SU-DHL-6 (cell line): ENCODE results near the gene CD109.
A peak's percentile ranks its signal among the peaks of the same experiment; 100 is the strongest.

ENCODE experiments used
- H2AFZ ChIP-seq: fragments of 200-600 bp; sonication (generic); 2 replicates; pipeline ENCODE4 v1.6.1; 2014; ENCODE audit warnings: low read depth, mild to moderate bottlenecking, moderate library complexity, mixed read lengths, antibody characterized with exemption, low read length; ENCODE audit not compliant: severe bottlenecking
- H3F3A ChIP-seq: fragments of 200-600 bp; shearing (Covaris generic); 2 replicates; pipeline ENCODE4 v1.6.0; 2016; ENCODE audit warnings: antibody characterized with exemption, mild to moderate bottlenecking; ENCODE audit not compliant: insufficient read depth
- H3K27ac ChIP-seq: fragments of 200-600 bp; sonication (generic); 2 replicates; pipeline ENCODE4 v1.5.1; 2016; ENCODE audit warnings: low read depth, mild to moderate bottlenecking, low read length, moderate library complexity, mixed read lengths
- H3K27me3 ChIP-seq: fragments of 200-600 bp; sonication (generic), shearing (Covaris generic); 2 replicates; pipeline ENCODE4 v1.6.0; 2014; ENCODE audit warnings: mild to moderate bottlenecking, low read length
- H3K36me3 ChIP-seq: fragments of 200-600 bp; sonication (generic); 2 replicates; pipeline ENCODE4 v1.6.1; 2014; ENCODE audit warnings: mild to moderate bottlenecking, low read length, mixed read lengths
- H3K4me2 ChIP-seq: fragments of 300-600, 200-600 bp; shearing (Covaris generic), sonication (generic); 2 replicates; pipeline ENCODE4 v1.6.0; 2014; ENCODE audit warnings: low read length, low read depth, mild to moderate bottlenecking; ENCODE audit not compliant: poor library complexity, severe bottlenecking
- H3K4me3 ChIP-seq: fragments of 200-600 bp; sonication (generic); 2 replicates; pipeline ENCODE4 v1.5.1; 2014; ENCODE audit warnings: antibody characterized with exemption, low read length, mild to moderate bottlenecking, mixed read lengths; ENCODE audit not compliant: insufficient read depth, poor library complexity, severe bottlenecking
- H3K79me2 ChIP-seq: fragments of 200-600 bp; sonication (generic); 2 replicates; pipeline ENCODE4 v1.6.1; 2014; ENCODE audit warnings: mild to moderate bottlenecking, low read length, moderate library complexity; ENCODE audit not compliant: insufficient read depth
- H3K9ac ChIP-seq: fragments of 200-600 bp; sonication (generic); 2 replicates; pipeline ENCODE4 v1.7.0; 2014; ENCODE audit warnings: mild to moderate bottlenecking, low read length
- H3K9me2 ChIP-seq: fragments of 200-600 bp; sonication (generic); replicated peaks from 2 replicates; pipeline ENCODE4 v1.6.1; 2014; ENCODE audit warnings: low read length; ENCODE audit not compliant: insufficient read depth
- H3K9me3 ChIP-seq: fragments of 200-600 bp; sonication (generic); 2 replicates; pipeline ENCODE4 v1.6.1; 2014; ENCODE audit warnings: low read length, mixed read lengths; ENCODE audit not compliant: insufficient read depth
- H4K20me1 ChIP-seq: fragments of 200-600 bp; sonication (generic); 2 replicates; pipeline ENCODE4 v1.6.1; 2014; ENCODE audit warnings: low read depth, mild to moderate bottlenecking, antibody characterized with exemption, low read length, moderate library complexity, mixed read lengths
- EZH2phosphoT487 ChIP-seq: fragments of 200-600 bp; sonication (generic), shearing (Covaris generic); conservative IDR thresholded peaks from 2 replicates; pipeline ENCODE4 v1.6.1; 2018; ENCODE audit warnings: mild to moderate bottlenecking, antibody characterized with exemption, low read length, moderate library complexity, mixed read lengths
- TF ChIP-seq, protein P1 (sequence below): fragments of 200-600 bp; sonication (generic); IDR thresholded peaks from one replicate; pipeline ENCODE4 v1.5.1; 2017; ENCODE audit warnings: antibody characterized with exemption, mild to moderate bottlenecking, low read length, moderate library complexity; ENCODE audit not compliant: insufficient read depth, poor library complexity, severe bottlenecking

CD109 gene

DNA sequence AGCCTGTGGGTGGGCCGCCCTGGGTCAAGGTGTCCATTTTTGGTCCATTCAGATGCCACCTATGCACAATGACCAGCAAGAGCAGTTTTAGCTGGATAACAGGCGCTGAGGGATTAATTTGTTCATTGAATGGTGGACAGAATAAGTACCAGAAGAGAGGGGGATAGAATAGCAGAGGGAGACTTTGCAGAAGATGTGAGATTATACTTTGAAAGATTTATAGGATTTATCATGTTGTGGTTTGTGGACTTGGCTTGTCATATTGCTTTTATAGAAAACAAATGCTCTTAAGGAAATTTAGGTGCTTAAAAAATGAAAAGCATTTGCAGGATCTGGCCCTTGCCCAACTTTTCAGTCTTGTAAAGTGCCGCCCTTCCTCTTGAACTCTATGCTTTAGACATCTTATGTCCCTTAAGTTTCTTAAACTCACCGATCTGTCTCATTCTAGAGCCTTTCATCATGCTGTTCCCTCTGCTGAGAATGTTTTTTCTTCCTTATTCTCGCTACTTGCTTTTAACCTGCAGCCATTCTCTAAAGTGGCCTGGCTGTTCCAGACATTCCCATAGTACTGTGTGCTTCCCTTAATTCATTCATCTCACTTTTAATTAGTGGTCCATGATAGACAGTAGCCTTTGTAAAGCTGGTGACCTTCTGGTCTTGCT is 42.5 kb downstream of the CD109 start:
- Histone ChIP-seq H3K36me3 (no peaks in the 10 kb centered on the region), H3K9me3 (no peaks in the 10 kb centered on the region), H3K27me3 (no peaks in the 10 kb centered on the region), H3K4me3 (no peak overlapping the region), H3K9me2 (no peaks in the 10 kb centered on the region), H3F3A (no peaks in the 10 kb centered on the region), H2AFZ (no peak overlapping the region), H3K9ac (no peak overlapping the region), H3K27ac (no peak overlapping the region), H3K79me2 (no peaks in the 10 kb centered on the region), H4K20me1 (no peaks in the 10 kb centered on the region), H3K4me2 (no peak overlapping the region)
- TF ChIP-seq, protein P1, sequence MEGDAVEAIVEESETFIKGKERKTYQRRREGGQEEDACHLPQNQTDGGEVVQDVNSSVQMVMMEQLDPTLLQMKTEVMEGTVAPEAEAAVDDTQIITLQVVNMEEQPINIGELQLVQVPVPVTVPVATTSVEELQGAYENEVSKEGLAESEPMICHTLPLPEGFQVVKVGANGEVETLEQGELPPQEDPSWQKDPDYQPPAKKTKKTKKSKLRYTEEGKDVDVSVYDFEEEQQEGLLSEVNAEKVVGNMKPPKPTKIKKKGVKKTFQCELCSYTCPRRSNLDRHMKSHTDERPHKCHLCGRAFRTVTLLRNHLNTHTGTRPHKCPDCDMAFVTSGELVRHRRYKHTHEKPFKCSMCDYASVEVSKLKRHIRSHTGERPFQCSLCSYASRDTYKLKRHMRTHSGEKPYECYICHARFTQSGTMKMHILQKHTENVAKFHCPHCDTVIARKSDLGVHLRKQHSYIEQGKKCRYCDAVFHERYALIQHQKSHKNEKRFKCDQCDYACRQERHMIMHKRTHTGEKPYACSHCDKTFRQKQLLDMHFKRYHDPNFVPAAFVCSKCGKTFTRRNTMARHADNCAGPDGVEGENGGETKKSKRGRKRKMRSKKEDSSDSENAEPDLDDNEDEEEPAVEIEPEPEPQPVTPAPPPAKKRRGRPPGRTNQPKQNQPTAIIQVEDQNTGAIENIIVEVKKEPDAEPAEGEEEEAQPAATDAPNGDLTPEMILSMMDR = no peak
- no peak for TF ChIP-seq EZH2phosphoT487

DNA sequence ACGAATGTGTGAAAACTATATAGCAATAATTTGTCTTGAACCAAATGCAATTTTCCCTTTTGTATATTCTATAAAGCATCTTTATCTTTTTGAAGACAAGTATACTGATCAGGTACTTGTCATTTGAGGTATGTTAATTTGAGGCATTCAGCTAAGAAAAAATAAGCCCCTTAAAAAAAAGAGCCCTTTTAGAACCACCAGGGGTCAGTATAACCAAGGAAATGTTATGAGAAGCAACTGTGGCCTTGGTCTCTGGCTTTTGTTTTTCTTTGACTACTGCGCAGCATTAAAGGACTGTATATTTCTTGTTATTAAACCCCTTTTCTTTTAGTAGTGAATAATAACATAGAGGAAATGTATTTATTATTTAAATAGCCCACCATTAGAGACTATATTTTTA is 43.1 kb downstream of the CD109 start:
- no peak overlapping the region for H3K4me3 ChIP-seq
- H4K20me1 ChIP-seq = no peaks in the 10 kb centered on the region
- H3K9me3 ChIP-seq = no peaks in the 10 kb centered on the region
- H3K4me2 ChIP-seq = no peak overlapping the region
- no peaks in the 10 kb centered on the region for H3K79me2 ChIP-seq
- no peaks in the 10 kb centered on the region for H3K9me2 ChIP-seq
- no peak overlapping the region for H3K9ac ChIP-seq
- H3K27ac ChIP-seq = no peak overlapping the region
- TF ChIP-seq, protein P1 = peak; percentile 66
- no peak for TF ChIP-seq EZH2phosphoT487
- H2AFZ ChIP-seq = no peak overlapping the region
- no peaks in the 10 kb centered on the region for H3K27me3 ChIP-seq
- H3K36me3 ChIP-seq = no peaks in the 10 kb centered on the region
- H3F3A ChIP-seq = no peaks in the 10 kb centered on the region

DNA sequence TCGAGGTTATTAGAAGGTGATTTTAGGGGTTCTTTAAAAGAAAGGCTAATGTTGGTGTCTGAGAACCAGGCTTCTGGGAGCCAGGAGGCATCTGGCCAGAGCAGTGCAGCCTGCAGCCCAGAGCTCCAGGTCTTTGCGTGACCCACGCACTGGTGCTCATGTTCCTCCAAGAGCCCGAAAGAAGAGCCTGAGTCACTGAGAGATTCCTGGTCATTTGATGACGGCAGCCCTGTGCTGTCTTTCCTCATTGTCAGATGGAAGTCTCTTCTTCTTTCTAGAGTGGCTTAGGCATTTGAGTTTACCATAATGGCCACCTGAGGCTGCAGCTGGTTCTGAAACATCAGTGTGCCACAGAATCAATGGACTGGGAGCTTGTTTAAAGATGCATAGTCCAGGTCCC is 46.4 kb downstream of the CD109 start:
- H2AFZ ChIP-seq = no peak overlapping the region
- no peaks in the 10 kb centered on the region for H3K9me2 ChIP-seq
- no peaks in the 10 kb centered on the region for H4K20me1 ChIP-seq
- no peak overlapping the region for H3K4me3 ChIP-seq
- no peaks in the 10 kb centered on the region for H3K79me2 ChIP-seq
- H3K27me3 ChIP-seq = no peaks in the 10 kb centered on the region
- TF ChIP-seq, protein P1 = no peak
- TF ChIP-seq EZH2phosphoT487 = no peak
- no peak overlapping the region for H3K4me2 ChIP-seq
- H3F3A ChIP-seq = no peaks in the 10 kb centered on the region
- H3K27ac ChIP-seq = no peak overlapping the region
- no peak overlapping the region for H3K9ac ChIP-seq
- no peaks in the 10 kb centered on the region for H3K9me3 ChIP-seq
- H3K36me3 ChIP-seq = no peaks in the 10 kb centered on the region
